ENCODE results near the gene TTC7B. TPM values are rescaled to one million over a fixed set of nuclear protein-coding genes. Genes with fewer than 3 reads are reported as not detected.
A peak's percentile ranks its signal among the peaks of the same experiment; 100 is the strongest.

Gene TTC7B
- total RNA-seq, 2 experiments from 2014 or later, result 1.2 to 1.3 TPM

- H3K36me3 ChIP-seq (ENCODE audit: insufficient read depth, low read length), result no peaks in the 10 kb centered on the region
- ATAC-seq (ENCODE audit: poor library complexity), result peak; percentile 75
- H3K27me3 ChIP-seq (ENCODE audit: control insufficient read depth in 1 of 2, insufficient read depth in 2 of 2, low read length in 2 of 2), result no peaks in the 10 kb centered on the region
- no peaks in the 10 kb centered on the region for H3K36me3 Mint-ChIP-seq (ENCODE audit: low read depth)
- CTCF ChIA-PET, result no interaction called here
- peak in 4 of 14 experiments; percentile 29 to 37 (median 33) for DNase-seq
- POLR2A ChIA-PET, result no interaction called here
- no peaks in the 10 kb centered on the region for H3K9me3 ChIP-seq (ENCODE audit: control insufficient read depth in 1 of 2, insufficient read depth in 1 of 2, low read length in 2 of 2)
- TF ChIP-seq CTCF (IDR thresholded peaks at IDR 0.05), result no peak
- no peaks in the 10 kb centered on the region for H3K27me3 Mint-ChIP-seq
- intact Hi-C loops (cut with DNase I, micrococcal nuclease), result no loop called here
- peak overlapping the region; percentile 68 for H3K4me3 Mint-ChIP-seq
- no peak overlapping the region for H3K4me3 ChIP-seq (ENCODE audit: low read length)
- H3K4me1 Mint-ChIP-seq (ENCODE audit: low read depth), result peaks cover 14% of the 10 kb centered on the region
- peak overlapping the region; percentile 47 for H3K27ac Mint-ChIP-seq
- H3K9me3 Mint-ChIP-seq, result no peaks in the 10 kb centered on the region
- H3K27ac ChIP-seq (ENCODE audit: low read depth in 1 of 2, low read length in 2 of 2), result no peak overlapping the region
- H3K4me1 ChIP-seq (ENCODE audit: insufficient read depth, low read length), result peaks cover 10% of the 10 kb centered on the region
Measured at GRCh38 chr14:90677484-90678050, 138.7 kb downstream of the TTC7B start.

- POLR2A ChIA-PET, result no interaction called here
Measured at GRCh38 chr14:90676912-90677311, 139.3 kb downstream of the TTC7B start.

GRCh38 chr14:90676356-90676755 is 139.9 kb downstream of the TTC7B start:
- Mint-ChIP-seq H3K4me1 (ENCODE audit: low read depth) (peaks cover 14% of the 10 kb centered on the region), H3K27me3 (no peaks in the 10 kb centered on the region), H3K27ac (no peak overlapping the region), H3K36me3 (ENCODE audit: low read depth) (no peaks in the 10 kb centered on the region), H3K9me3 (no peaks in the 10 kb centered on the region), H3K4me3 (no peak overlapping the region)
- H3K4me3 ChIP-seq (ENCODE audit: low read length), result no peak overlapping the region
- intact Hi-C loops (cut with DNase I, micrococcal nuclease), result no loop called here
- ATAC-seq (ENCODE audit: poor library complexity), result no peak
- POLR2A ChIA-PET, result no interaction called here
- no peaks in the 10 kb centered on the region for H3K27me3 ChIP-seq (ENCODE audit: control insufficient read depth in 1 of 2, insufficient read depth in 2 of 2, low read length in 2 of 2)
- H3K27ac ChIP-seq (ENCODE audit: low read depth in 1 of 2, low read length in 2 of 2), result no peak overlapping the region
- DNase-seq, result no peak
- peaks cover 13% of the 10 kb centered on the region for H3K4me1 ChIP-seq (ENCODE audit: insufficient read depth, low read length)
- TF ChIP-seq CTCF (IDR thresholded peaks at IDR 0.05), result no peak
- no peaks in the 10 kb centered on the region for H3K36me3 ChIP-seq (ENCODE audit: insufficient read depth, low read length)
- no peaks in the 10 kb centered on the region for H3K9me3 ChIP-seq (ENCODE audit: control insufficient read depth in 1 of 2, insufficient read depth in 1 of 2, low read length in 2 of 2)
- CTCF ChIA-PET, result no interaction called here

More at GRCh38 chr14:90676912-90677311, 139.3 kb downstream of the TTC7B start:
- DNase-seq (no peak), ATAC-seq (ENCODE audit: poor library complexity) (no peak)
- CTCF ChIA-PET, result no interaction called here
- Histone ChIP-seq H3K27me3 (ENCODE audit: control insufficient read depth in 1 of 2, insufficient read depth in 2 of 2, low read length in 2 of 2) (no peaks in the 10 kb centered on the region), H3K36me3 (ENCODE audit: insufficient read depth, low read length) (no peaks in the 10 kb centered on the region), H3K9me3 (ENCODE audit: control insufficient read depth in 1 of 2, insufficient read depth in 1 of 2, low read length in 2 of 2) (no peaks in the 10 kb centered on the region), H3K4me1 (ENCODE audit: insufficient read depth, low read length) (peaks cover 11% of the 10 kb centered on the region), H3K4me3 (ENCODE audit: low read length) (no peak overlapping the region), H3K27ac (ENCODE audit: low read depth in 1 of 2, low read length in 2 of 2) (no peak overlapping the region)
- H3K4me3 Mint-ChIP-seq, result no peak overlapping the region
- H3K36me3 Mint-ChIP-seq (ENCODE audit: low read depth), result no peaks in the 10 kb centered on the region
- intact Hi-C loops (cut with DNase I, micrococcal nuclease), result no loop called here
- H3K4me1 Mint-ChIP-seq (ENCODE audit: low read depth), result peaks cover 14% of the 10 kb centered on the region
- H3K27me3 Mint-ChIP-seq, result no peaks in the 10 kb centered on the region
- no peaks in the 10 kb centered on the region for H3K9me3 Mint-ChIP-seq
- peak overlapping the region; percentile 47 for H3K27ac Mint-ChIP-seq
- no peak for TF ChIP-seq CTCF (IDR thresholded peaks at IDR 0.05)

Measured in CD4-positive, alpha-beta T cell (primary cell).